D341Med (cell line): ENCODE data around the gene PANX2.
"Not testable (repeated sequence)": the region's sequence is repeated elsewhere in the genome, so short reads cannot be mapped to it uniquely, and the experiment has no call there.

Experiments used
- DNase-seq: peaks from one replicate; pipeline ENCODE4 v3.0.0; 2012; ENCODE audit warnings: low spot score

PANX2 gene

DNA sequence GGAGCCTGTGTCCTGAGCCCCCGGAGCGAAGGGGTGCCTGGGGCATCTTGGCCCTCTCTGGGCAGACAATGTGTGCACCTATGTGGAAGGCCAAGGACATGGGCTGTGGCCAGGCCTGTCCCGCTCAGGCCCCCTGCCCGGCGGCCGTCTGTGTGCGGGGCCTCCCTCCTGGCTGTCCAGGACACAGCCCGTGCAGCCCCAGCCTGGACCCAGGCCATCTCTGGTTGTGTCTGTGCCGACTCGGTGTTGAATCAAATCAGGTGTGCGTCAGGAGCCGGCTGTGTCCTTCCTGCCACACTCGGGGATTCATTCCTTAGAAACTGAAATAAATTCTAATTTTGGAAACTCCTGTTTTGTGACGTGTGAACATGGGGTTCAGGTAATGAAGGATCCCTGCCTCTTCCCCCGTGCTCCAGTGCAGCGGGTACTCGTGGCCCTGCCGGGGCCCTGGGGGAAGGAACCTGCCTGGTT lies 28.8 kb downstream of the PANX2 start:
- no peak for DNase-seq

DNA sequence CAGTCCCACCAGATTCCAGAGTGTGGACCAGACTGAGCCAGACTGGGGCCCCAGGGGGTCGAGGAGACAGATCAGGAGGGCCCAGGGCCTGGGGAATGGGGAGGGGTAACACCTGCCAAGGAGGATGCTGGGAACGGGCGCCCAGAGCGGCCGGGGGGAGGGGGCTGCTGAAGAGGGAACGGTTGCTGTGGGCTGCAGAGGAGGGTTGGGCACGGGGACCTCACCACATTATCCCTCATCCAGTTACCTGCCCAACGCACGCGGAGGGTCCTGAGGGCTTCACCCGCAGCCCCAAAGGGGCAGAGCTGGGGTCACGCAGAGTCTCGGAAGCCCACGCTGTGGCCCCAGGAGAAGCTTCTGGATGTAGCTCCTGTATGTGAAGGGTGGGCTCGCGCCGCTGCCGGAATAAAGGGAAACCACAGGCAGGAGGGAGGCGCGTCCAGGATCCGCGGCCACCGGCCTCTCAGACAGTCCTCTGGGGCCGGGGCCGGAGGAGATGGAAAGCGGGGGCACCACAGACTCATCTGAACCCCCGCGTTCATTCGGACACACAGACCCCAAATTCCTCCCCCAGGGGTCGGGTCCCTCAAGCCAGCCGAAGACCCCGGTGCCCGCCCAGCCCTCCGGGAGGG lies 29.4 kb downstream of the PANX2 start:
- no peak for DNase-seq

DNA sequence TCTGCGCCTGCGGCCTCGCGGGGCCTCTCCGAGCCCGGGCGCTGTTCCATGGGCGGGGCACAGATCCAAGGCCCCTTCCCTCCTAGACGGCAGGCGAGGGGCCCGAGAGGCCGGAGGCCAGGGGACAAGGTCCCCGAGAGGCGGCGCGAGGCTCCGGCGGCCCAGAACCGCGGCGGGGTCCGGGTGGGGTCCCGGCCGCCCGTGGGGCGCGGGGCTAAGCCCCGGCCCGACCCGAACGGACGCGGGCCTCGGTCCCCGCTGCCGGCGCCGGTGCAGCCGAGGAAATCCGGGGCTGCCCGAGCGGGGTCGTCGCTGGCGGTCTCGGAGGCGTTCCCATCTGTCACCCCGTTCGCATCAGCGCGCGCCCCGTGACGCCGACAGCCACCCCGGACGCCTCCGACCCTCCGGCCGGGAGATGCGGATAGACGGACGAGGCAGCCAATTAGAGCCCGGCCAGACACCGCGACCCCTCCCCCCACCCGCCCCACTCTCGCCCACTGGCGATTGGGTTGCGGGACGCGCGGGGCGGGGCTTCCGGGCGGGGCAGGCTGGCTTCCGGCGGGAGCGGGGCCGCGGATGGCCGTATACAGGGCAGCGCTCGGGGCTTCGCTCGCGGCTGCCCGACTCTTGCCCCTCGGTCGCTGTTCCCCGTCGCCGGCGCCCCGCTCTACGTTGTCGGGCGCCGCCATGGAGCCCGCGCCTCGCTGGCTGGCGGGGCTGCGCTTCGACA lies 30.1 kb downstream of the PANX2 start, which contains the start of gene SELENOO:
SELENOO (plus strand) TSS at position 551 of the 730 bp plus-strand sequence; CDS start at position 577, 26 bp downstream.
- DNase-seq, result peak; percentile 99

DNA sequence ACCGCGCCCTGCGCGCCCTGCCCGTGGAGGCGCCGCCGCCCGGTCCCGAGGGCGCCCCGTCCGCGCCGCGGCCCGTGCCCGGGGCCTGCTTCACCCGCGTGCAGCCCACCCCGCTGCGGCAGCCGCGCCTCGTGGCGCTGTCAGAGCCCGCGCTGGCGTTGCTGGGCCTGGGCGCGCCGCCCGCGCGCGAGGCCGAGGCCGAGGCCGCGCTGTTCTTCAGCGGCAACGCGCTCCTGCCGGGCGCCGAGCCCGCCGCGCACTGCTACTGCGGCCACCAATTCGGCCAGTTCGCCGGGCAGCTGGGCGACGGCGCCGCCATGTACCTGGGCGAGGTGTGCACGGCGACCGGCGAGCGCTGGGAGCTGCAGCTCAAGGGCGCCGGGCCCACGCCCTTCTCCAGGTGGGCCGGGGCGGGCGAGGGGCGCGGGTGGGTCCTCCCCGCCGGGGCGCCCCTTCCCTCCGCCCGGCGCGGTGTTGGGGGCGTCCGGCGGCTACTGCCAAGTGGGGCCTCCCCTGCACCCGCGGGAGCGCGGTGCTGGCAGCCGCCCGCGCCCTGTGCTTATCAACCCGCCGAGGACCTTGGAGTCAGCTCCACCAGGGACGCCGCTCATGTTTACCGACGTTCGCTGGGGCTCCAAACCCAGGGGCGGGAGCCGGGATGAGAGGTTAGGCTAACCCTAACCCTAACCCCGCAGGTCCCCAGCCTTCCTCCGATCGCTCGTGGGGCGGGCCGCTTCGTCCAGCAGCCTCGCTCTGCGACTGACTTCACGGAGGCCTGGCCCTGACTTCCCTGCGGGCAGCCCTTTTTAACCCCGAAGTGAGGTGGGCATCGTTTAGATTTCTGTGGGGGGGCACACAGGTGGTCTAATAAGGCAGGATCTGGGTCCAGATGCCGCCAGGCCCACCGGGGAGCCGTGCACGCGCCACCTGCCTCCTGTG lies 30.9 kb downstream of the PANX2 start:
- peak; percentile 79 for DNase-seq

DNA sequence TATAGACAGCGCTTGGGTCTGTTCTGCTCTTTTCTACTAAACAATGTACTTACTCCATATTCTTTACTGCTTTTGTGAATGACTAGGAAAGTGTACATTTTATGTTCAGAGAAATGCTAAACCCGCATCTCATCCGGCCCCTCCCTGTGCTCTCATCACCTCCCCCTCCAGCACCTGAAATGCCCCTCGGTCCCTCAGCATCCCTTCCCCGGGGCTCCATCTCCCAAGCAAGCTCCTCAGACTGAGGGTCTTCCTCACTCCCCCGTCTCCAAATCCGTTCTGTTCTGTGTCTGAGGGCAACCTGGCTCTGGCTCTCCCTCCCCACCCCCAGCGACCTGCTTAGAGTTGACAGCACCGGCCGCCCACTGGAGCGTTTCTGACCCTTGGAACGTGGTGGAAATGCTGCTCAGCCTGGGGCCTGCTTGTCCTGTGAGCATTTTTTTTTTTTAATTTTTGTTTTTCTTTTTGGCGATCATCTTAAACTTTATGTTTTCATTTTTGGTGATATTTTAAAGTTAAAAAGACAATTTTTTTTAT lies 31.7 kb downstream of the PANX2 start:
- no peak for DNase-seq

DNA sequence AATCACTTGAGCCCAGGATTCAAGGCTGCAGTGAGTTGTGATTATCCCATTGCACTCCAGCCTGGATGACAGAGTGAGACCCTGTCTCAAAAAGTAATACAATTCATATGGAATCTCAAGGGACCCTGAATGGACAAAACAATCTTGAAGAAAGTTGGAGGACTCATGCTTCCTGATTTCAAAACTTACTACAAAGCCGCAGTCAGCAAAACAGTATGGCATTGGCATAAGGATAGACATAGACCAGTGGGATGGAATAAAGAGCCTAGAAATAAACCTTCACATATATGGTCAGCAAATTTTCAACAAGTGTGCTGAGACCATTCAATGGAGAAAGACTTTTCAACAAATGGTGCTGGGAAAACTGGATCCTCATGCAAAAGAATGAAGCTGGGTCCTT lies 32.8 kb downstream of the PANX2 start:
- no peak for DNase-seq

DNA sequence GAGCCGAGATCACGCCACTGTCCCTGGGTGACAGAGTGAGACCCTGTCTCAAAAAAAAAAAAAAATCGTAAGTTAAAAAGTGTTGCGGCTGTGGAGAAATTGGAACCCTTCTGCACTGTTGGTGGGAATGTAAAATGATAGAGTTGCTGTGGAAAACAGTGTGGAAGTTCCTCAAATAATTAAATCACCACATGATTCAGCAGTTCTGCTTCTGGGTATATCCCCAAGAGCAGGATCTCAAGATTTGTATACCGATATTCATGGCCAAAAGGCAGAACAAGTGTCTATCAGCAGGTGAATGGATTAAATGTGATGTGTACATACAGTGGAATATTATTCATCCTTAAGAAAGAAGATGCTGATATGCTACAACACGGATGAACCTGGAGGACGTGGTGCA lies 34.0 kb downstream of the PANX2 start:
- no peak for DNase-seq

DNA sequence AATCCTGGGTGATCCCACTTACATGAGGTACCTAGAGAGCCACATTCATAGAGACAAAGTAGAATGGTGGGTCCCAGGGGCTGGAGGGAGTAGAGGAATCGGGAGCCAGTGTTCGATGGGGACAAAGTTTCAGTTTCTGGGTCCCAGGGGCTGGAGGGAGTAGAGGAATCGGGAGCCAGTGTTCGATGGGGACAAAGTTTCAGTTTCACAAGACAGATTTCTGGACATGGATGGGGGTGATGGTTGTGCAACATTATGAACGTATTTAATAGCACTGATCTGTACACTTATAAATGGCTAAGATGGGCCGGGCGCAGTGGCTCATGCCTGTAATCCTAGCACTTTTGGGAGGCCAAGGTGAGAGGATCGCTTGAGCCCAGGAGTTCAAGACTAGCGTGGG lies 34.5 kb downstream of the PANX2 start:
- not testable (repeated sequence) for DNase-seq

DNA sequence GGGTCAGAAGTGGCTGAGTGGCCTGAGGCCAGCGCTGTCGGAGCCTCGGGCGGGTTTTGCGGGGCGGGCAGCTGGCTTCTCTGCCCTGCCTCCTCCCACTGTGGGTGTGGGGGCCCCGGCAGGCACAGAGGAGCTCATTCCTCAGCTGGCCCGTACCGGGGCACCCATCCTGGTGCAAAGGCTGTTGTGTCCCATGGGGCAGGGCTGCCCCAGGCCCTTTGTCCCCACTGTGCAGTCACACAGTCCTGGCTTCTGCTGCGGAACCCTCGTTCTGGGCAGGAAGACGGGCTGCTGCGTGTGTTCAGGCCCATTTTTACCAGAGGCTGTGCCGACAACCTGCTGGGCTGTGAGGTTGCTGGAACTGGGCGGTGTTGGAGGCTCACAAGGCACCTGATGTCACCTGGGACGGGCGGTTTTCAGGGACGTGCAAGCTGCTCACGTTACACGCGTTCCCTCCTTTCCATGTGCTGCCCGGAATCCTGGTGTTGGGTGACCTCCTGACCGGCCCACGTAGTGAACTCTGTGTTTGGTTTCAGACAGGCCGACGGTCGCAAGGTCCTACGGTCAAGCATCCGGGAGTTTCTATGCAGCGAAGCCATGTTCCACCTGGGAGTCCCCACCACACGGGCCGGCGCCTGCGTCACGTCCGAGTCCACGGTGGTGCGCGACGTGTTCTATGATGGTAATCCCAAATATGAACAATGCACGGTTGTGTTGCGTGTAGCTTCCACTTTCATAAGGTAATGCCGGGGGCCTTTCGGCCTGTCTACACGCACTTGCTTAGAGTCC lies 35.4 kb downstream of the PANX2 start:
- DNase-seq, result no peak

DNA sequence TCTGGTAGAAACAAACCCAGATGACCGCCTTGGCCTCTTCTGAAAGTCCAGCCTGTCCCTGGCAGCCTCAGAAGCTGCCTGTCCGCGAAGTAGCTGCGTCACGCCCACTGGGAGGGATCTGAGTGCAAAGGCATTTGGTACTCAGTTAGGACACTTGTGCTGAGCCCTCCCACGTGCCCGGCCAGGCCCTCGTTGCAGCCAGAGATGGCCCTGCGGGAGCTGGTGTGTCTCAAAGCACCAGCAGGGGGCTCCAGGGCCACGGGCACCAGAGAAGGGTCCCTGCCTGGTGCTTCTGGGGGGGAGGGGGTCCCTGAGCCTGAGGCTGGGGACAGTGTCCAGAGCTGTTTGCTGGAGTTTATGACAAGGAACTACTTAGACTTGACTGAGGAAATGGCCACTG lies 36.1 kb downstream of the PANX2 start:
- DNase-seq, result peak; percentile 70

DNA sequence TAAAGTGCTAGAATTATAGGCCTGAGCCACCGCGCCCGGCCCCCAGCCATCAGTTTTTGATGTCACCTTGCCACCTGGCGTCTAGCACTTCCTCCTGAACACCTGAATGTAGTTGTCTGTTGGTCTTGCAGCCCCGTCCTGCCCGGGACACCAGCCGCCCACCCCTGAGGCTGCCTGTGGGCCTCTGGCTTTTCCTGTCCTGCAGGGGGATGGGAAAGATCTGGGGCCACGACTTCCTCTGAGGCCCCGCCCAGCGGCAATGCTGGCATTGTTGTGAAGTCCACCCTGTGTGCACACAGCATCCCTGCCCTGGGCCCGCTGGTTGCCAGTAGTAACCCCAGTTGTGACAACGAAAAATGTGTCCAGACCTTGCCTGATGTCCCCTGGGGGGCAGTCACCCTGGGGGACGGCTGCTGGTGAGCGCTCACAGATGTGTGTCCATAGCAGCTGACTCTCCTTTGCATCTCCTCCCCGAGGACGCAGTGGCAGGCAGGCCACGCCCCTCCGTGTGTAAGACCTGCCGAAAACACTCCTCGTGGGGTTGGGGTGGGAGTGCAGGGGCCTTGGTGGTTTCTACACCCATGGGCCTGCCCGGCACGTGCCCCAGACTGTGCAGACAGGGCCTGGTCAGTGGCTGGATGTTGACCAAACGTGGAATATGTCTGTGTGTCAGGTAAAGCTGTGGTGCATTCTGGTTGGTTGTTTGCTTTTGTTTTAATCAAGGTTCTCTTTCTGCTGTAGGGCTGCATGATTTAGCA lies 37.0 kb downstream of the PANX2 start:
- no peak for DNase-seq

DNA sequence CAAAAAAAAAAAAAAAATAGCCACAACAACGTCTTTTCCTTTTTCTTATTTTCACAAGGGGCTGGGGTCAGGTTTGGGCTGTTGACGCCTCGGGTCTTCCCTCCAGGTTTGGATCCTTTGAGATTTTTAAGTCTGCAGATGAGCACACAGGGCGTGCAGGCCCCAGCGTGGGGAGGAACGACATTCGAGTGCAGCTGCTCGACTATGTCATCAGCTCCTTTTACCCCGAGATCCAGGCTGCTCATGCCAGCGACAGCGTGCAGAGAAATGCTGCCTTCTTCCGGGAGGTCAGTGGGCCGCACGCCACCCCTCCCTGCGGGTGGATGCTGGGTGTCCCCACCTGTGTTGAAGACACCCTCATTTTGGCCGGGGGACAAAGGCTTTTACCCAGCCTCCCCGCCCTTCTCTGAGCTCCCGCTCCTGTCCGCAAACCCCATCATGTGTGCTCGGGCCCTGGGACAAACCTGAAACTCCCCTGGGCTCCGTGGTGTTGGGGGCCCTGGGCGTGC lies 38.0 kb downstream of the PANX2 start:
- no peak for DNase-seq

DNA sequence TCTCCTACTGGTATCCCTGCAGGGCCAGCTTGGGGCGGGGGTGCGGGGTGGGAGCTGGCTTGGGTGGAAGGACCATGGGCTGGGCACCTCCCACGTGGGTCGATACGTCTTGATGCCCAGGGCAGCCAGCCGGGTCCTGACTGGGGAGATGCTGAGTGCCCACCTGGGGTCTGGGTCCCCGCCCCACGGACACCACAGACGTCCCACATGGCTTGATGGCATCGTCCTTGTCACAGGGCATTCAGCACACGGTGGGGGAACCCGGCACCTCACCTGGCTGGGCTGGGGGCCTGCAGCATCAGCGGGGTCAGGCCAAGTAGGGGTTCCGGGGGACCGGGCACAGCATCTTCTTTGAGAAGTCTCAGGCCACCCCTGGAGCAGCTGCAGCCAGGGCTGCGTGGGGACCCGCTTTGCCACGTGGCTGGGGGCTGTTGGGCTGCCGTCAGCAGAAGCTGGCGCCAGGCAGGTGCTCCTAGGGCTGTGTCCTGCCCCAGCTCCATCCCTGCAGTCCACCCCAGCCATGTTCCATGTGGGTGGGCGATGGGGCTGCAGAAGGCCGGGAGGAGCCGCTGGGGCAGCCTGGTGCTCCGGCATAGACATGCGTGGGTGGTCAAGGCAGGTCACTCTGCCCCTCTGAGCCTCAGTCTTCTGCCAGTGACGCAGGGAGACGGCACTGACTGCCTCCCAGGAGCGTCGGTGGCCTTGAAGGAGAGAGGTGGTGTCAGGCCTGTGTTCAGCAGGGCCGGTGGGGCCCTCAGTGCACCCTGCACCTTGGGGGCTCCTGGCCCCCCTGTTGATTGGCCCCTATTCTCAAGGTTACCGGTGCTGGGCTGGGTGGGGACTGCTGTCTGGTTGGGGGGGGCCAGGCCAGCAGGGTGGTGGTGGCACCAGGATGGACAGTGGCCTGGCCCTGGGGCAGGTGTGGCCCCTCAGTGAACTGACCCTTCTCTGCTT lies 38.7 kb downstream of the PANX2 start:
- no peak for DNase-seq

DNA sequence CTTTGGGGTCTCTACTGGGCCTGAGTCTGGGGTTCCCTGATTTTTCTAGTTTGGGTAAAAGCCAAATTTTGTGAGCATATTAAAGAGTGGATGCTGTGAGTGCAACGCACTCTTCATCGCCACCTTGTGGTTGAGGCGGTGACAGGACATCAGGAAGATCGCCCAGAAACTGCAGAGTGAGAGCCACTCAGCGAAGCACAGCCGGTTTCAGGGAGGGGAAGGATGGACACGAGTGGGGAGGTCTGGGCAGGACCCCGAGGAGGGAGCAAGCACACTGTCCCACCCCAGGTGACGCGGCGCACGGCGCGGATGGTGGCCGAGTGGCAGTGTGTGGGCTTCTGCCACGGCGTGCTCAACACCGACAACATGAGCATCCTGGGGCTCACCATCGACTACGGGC lies 39.4 kb downstream of the PANX2 start:
- DNase-seq, result peak; percentile 81

DNA sequence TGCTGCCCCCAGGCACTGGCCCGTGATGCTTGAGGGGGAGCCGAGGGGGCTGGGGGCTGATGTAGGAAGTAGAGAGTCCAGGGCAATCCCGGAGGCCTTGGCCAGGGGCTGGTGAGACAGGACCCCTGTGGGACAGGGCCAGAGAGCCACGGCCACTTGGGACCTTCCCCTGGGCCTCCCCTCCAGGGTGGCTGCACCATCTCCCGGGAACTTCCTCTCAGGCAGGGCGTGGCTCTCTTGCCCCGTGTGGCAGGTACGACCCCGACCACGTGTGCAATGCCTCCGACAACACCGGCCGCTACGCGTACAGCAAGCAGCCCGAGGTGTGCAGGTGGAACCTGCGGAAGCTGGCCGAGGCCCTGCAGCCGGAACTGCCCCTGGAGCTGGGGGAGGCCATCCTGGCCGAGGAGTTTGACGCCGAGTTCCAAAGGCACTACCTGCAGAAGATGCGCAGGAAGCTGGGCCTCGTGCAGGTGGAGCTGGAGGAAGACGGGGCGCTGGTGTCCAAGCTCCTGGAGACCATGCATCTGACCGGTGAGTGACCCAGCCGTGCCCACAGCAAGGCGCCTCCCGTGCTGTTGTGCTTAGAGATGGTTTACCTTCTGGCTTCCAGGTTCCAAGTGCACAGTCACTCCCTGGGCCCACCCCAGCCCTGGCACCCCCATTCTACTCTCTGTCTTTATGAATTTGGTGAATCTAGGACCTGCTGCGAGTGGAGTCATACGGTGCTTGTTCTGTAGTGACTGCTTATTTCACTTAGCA lies 40.0 kb downstream of the PANX2 start:
- no peak for DNase-seq

DNA sequence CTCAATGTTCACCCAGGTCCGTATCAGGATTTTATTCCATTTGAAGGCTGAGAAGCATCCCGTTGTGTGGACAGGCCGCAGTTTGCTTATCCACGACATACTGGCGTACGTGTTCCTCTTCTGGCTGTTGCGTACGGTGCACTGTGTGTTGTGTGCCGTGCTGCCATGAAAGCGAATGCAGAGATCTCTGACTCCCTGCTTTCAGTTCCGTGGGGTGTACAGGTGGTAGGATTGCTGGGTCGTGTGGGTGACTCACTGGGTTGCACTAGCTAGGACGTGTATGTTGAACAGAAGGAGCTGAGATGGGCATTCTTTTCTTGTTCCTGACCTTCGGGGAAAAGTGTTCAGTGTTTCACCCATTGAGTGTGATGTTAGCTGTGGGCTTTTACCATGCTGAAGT lies 40.6 kb downstream of the PANX2 start:
- DNase-seq, result no peak

DNA sequence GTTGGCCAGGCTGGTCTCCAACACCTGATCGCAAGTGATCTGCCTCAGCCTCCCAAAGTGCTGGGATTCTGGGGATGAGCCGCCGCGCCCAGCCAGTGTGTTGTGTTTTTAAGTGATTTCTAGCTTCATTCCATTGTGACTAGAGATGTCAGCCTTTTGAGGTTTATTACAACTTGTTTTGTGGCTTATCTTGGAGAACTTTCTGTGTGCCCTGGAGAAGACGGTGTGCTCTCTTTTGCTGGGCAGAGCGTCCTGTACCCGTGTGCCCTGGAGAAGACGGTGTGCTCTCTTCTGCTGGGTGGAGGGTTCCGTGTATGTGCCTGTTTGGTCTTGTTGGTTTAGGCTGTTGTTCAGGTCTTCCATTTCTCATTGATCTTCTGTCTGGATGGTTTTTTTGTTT lies 42.7 kb downstream of the PANX2 start:
- no peak for DNase-seq

DNA sequence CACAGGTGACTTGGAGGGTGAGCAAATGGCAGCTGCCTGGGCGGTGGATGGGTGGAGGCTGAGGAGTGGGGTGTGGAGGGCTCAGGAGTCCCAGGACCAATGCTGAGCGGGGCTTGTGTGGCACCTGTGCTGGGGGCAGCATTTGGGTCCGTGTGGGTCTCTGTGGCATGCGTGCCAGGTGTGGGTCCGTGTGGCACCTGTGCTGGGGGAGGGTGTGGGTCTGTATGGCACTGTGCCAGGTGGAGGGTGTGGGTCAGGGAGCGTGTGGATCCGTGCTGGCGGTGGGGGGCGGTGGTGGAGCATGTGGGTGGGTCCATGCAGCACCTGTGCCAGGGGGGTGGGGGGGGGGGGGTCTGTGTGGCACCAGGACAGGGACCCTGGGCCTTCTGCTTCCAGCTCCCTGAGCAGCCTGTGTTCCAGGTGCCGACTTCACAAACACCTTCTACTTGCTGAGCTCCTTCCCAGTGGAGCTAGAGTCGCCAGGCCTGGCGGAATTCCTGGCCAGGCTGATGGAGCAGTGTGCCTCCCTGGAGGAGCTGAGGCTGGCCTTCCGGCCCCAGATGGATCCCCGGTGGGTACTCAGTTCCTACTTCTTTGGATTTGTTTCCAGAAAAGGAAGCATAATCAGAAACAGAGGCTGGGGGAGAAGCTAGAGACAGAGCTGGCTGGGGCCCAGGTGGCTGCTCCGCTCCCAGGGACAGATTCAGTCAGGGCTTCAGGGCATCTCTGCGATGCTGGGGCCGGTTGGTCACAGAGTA lies 44.9 kb downstream of the PANX2 start:
- DNase-seq, result no peak
